GF-D8 (cell line): ENCODE measurements around the gene FAM181B.

Experiments
- DNase-seq: peaks from one replicate; lab custom pipeline; 2025; lab: John Stamatoyannopoulos, UW

The FAM181B gene

GRCh38 chr11:82733444-82734119 is at the start of gene FAM181B:
FAM181B (minus strand) TSS chr11:82733864; CDS start chr11:82733729, 135 bp downstream.
- no peak for DNase-seq

- DNase-seq: no peak
Measured at GRCh38 chr11:82782825-82783374, 49.2 kb upstream of the FAM181B start.

- DNase-seq: no peak
Measured at GRCh38 chr11:82778776-82779175, 45.1 kb upstream of the FAM181B start.

GRCh38 chr11:82776377-82776776 is 42.7 kb upstream of the FAM181B start:
- no peak for DNase-seq

DNA sequence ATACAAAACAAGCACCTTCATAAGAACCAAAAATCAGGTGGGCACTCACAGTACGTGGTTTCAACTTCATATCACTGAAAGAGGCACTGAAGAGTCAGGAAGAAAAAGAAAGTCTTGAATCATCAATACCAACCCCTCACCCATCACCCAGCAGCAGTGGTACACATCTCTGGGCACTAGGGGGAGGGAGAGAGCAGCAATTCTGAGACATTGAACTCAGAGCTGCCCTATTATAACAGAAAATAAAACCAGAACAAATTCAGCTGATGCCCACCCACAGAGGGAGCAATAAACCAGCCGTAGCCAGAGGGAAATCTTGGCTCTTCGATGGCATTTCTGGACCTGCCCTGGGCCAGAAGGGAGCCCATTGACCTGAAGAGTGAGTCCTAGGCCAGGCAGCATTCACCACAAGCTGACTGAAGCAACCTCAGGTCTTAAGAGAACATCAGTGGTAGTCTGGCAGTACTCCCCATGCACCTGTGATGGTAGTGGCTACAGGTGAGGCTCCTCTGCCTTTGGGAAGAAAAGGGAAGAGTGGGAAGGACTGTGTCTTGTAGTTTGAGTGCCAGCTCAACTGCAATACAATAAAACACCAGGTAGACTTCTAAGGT is 42.2 kb upstream of the FAM181B start:
- no peak for DNase-seq

DNA sequence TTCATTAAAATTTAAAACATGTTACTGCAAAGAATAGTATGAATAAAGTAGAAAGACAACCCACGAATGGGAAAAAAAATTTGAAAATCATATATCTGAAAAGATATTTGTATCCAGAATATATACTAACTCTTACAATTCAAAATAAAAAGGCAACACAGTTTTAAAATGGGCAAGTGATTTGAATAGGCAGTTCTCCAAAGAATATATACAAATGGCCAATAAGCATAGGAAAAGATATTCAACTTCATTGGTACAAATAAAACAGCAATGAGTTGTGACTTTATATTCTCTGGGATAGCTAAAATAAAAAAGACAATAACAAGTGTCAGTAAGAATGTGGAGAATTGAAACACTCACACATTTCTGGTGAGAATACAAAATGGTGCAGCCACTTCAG is 41.6 kb upstream of the FAM181B start:
- no peak for DNase-seq

- no peak for DNase-seq
Measured at GRCh38 chr11:82771781-82772180, 38.1 kb upstream of the FAM181B start.

DNA sequence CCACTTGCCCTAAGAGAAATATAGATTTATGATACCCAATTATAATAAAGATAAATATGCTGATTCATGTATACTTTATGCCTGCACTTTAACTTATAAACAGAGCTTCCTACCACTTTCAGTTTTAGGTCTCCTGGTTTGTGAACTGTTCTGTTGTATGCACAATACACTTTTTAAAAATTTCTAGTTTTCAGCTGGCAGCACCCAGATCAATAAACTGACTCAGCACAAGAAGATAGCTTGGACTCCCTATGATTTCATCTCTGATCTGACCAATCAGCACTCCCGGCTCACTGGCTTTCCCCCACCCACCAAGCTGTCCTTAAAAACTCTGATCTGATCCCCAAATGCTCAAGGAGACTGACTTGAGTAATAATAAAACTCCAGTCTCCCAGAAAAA is 33.5 kb upstream of the FAM181B start:
- DNase-seq: no peak

DNA sequence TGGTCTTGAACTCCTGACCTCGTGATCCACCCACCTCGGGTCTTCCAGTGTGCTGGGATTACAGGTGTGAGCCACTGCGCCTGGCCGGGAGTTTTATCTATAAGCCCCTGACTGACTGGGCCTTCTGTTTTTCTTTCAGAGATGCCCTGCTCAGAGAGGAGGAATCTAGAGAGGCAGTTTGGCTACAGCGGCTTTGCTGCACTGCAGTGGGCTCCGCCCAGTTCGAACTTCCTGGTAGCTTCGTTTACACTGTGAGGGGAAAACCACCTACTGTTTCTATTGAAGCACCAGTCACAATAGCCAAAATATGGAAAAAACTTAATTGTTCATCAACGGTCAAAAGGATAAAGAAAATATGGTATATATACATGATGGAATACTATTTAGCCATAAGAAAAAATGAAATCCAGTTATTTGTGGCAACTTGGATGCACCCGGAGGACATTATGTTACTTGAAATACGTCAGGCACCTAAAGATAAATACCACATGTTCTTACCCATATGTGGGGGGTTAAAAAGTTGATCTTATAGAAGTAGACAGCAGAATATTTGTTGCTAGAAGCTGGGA is 31.9 kb upstream of the FAM181B start:
- DNase-seq: no peak

GRCh38 chr11:82763167-82763566 is 29.5 kb upstream of the FAM181B start:
- DNase-seq: no peak

- DNase-seq: no peak
Measured at GRCh38 chr11:82759649-82760048, 26.0 kb upstream of the FAM181B start.

- DNase-seq: no peak
Measured at GRCh38 chr11:82757660-82758357, 24.1 kb upstream of the FAM181B start.

DNA sequence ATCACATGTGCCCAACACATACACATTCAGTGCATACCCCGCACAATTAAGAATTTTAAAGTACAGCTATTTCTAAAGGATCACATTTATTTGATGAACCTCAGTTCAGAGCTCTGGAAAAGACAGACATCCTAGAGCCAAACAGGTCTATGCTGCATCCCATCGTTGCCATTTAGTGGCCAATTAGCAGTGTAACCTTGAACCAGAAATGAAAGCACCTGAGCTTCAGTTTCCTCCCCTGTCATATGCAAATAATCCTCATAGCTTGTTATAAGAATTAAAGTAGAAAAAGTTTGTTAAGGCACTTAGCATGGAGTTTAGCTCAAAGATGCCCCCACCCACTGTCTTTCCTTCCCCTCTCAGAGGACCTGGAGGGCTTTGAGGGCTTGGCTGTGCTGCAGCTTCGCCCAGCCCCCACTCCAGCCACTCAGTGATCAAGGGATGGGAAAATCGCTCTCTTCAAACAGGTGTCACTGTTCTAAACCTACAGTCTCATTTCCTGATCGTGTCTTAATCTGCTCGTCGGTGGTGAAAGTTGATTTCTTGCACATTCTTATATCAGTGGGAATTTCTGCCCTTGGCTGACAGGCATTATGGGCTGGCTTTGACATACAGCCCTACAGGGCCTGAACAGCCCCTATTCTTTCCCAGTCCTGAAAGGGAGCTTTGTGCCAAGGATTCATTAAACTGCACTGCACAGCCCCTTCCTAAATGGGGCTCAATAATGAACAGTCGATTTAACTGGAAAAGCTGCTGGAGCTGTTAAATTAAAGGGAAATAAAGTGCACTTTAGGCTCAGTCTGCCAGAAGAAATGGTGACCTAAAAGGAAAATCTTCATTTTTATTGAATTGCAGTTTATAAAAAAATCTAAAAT is 23.3 kb upstream of the FAM181B start:
- no peak for DNase-seq

GRCh38 chr11:82754410-82754809 is 20.7 kb upstream of the FAM181B start:
- no peak for DNase-seq

- DNase-seq: no peak
Measured at GRCh38 chr11:82753921-82754320, 20.3 kb upstream of the FAM181B start.

DNA sequence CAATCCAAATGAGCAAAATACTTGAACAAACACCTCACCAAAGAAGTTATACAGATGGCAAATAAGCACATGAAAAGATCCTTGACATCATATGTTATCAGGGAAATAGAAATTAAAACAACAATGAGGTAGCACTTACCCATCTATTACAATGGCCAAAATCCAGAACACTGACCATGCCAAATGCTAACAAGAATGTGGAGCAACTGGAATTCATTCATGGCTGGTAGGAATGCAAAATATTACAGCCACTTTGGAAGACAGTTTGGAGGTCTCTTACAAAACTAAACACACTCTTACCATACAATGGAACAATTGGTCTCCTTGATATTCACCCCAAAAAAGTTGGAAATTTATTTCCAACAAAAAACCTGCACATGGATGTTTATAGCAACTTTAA is 19.1 kb upstream of the FAM181B start:
- no peak for DNase-seq

DNA sequence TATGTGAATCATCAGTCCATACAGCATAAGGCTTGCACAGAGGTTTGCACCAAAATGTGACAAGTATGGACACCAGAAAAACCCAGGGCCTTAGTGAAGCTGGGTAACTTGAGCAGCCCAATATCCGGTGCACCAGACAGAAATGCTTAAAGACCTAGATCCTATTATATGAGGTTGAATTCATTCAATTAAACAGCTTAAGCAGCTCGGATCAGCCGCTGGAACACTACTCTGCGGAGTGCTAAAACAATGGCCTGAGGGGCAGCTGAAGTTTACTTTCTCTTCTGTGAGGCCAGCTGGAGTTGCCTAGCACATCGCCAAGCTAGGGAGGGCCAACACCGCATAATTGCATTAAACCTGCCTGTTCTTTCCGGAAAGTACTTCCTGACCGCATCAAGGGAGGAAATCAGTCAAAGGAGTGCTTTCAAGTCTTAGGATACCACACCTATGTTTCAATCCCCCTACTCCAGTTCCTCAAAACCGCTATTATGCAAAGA is 17.0 kb upstream of the FAM181B start:
- DNase-seq: no peak

- DNase-seq: no peak
Measured at GRCh38 chr11:82747471-82747870, 13.8 kb upstream of the FAM181B start.

- no peak for DNase-seq
Measured at GRCh38 chr11:82738091-82738490, 4.4 kb upstream of the FAM181B start.

DNA sequence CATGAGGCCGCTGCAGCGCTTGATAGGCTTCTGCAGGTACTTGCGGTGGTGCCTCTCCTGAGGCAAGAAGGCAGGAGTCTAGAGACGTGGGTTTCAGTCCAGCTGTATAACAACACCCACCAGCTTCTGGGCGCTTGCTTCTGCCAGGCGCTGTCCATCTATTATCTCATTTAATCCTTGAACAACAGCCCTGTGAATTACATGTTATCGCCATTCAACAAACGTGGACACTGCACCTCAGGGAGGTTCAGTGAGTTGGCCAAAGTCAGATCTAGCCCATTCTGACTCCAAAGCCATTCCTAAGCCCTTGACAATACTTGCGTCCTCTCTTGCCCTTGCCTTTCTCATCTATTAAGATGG is 436 bp upstream of the FAM181B start:
- no peak for DNase-seq

DNA sequence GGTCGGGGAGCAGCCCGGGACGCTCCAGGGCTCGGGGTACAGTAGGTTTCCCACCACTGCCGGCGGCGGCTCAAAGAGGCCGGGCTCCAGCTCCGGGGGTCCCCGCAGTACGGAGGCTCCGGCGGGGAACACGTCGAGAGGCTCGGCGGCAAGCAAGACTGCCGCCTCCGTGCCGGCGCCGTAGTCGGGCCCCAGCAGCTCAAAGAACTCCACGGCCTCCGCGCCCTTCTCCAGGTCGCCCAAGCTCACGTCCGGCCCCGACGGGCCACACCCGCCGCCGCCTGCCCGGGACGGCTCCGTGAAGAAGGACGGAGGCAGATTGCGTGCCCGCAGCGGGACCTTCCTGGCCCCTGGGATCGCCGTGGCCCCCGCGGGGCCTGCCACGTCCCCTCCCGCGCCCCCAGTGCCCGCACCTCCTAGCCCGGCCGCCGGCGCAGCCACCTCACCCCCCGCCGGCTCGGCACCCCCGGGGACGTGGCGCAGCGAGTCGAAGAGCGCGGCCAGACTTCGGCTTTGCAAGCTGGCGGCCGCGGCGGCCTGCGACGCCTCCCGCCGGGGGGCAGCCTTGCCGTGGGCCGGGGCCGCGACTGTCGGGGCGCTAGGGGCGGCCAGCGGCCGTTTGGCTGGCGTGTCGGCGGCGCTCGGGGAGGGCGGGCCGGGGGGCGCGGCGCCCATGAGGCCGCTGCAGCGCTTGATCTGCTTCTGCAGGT is 775 bp downstream of the FAM181B start:
- no peak for DNase-seq
